HepG2 (cell line): ENCODE results near the gene KLHL40. TPM values are rescaled to one million over a fixed set of nuclear protein-coding genes. Genes with fewer than 3 reads are reported as not detected.

Experiments
- ATAC-seq: fragments of 200-7000 bp; cut with Tn5 transposase; 3 replicates; pipeline ENCODE4 v1.9.1; 2020; ENCODE audit warnings: mild to moderate bottlenecking, moderate library complexity
- BruUV-seq: library from RNA; stranded (reverse); fragments of 400-500 nt; replicated peaks from 2 replicates; lab custom pipeline; 2021; lab: Mats Ljungman, UMichigan
- CTCF ChIA-PET: fragments of 300-600 bp; formaldehyde crosslinking; extraction: SDS; loops from one replicate; lab custom pipeline; 2021; ENCODE audit warnings: low total read pairs, inconsistent platforms, low intra/inter-chr PET ratio; lab: Yijun Ruan, JAX
- POLR2A ChIA-PET: fragments of 350-600 bp; sonication (Branson Sonifier 250); formaldehyde crosslinking; loops from one replicate; lab custom pipeline; 2020; ENCODE audit warnings: antibody characterized with exemption, inconsistent platforms; lab: Yijun Ruan, JAX
- DNase-seq: peaks from one replicate; pipeline ENCODE4 v3.0.0-alpha.2; 2015; ENCODE audit warnings: low spot score
- FAIRE-seq: peaks from 3 replicates; lab custom pipeline; 2011; peaks lifted over from hg19 to GRCh38; lab: Jason Lieb, UNC
- H2AFZ ChIP-seq: one replicate; pipeline ENCODE4 v1.6.1; 2011; ENCODE audit warnings: low read length, inconsistent platforms
- H3K27ac ChIP-seq: fragments of 300-600 bp; 3 replicates; pipeline ENCODE4 v1.8.0; 2011; ENCODE audit warnings: mixed run types, mild to moderate bottlenecking, mixed read lengths, low read length, inconsistent platforms; ENCODE audit not compliant: insufficient read depth; ENCODE audit errors: extremely low read length
- H3K27me3 ChIP-seq, 2 experiments: fragments of 200-600 bp in 1 of 2; 2 replicates in 1 of 2; 3 replicates in 1 of 2; pipeline versions ENCODE4 v1.6.0 to v1.8.0; 2011; ENCODE audit warnings: low read length in 2 of 2, mild to moderate bottlenecking in 2 of 2, moderate library complexity in 2 of 2, inconsistent platforms in 1 of 2; ENCODE audit not compliant: insufficient read depth in 2 of 2, control insufficient read depth in 1 of 2
- H3K36me3 ChIP-seq, 2 experiments: fragments of 200-600 bp in 1 of 2; replicated peaks in 1 of 2; 2 replicates in 1 of 2; 3 replicates in 1 of 2; pipeline versions ENCODE4 v1.5.1 to v1.8.0; 2011; ENCODE audit warnings: low read length in 2 of 2, inconsistent platforms in 1 of 2; ENCODE audit not compliant: insufficient read depth in 2 of 2, control insufficient read depth in 1 of 2
- H3K4me1 ChIP-seq: 2 replicates; pipeline ENCODE4 v1.5.1; 2012; ENCODE audit warnings: low read length, inconsistent platforms; ENCODE audit not compliant: insufficient read depth
- H3K4me2 ChIP-seq: 2 replicates; pipeline ENCODE4 v1.6.0; 2011; ENCODE audit warnings: low read depth, low read length, inconsistent platforms
- H3K4me3 ChIP-seq, 3 experiments: fragments of 200-600 bp in 1 of 3; sonication (generic), shearing (Covaris generic) in 1 of 3; replicated peaks in 1 of 3; 2 replicates each; pipeline ENCODE4 v1.5.1; 2011 to 2016; ENCODE audit warnings: low read length in 3 of 3, inconsistent platforms in 2 of 3, low read depth in 2 of 3, mild to moderate bottlenecking in 2 of 3, control low read depth in 1 of 3, mixed read lengths in 1 of 3; ENCODE audit not compliant: insufficient read depth in 1 of 3
- H3K79me2 ChIP-seq: one replicate; pipeline ENCODE4 v1.6.1; 2011; ENCODE audit warnings: low read length, inconsistent platforms; ENCODE audit not compliant: insufficient read depth
- H3K9ac ChIP-seq: 2 replicates; pipeline ENCODE4 v1.6.0; 2011; ENCODE audit warnings: mild to moderate bottlenecking, low read depth, low read length, inconsistent platforms; ENCODE audit not compliant: insufficient read depth
- H3K9me3 ChIP-seq: 2 replicates; pipeline ENCODE4 v1.5.1; 2012; ENCODE audit warnings: mild to moderate bottlenecking, low read length
- H4K20me1 ChIP-seq: 2 replicates; pipeline ENCODE4 v1.6.0; 2011; ENCODE audit warnings: inconsistent platforms, mild to moderate bottlenecking, low read length, moderate library complexity; ENCODE audit not compliant: insufficient read depth
- BHLHE40 ChIP-seq: IDR thresholded peaks from 2 replicates; pipeline ENCODE4 v1.6.1; 2011; ENCODE audit warnings: low read length, improper control_type of control experiment
- CENPX ChIP-seq: sonication (generic); formaldehyde crosslinking; IDR thresholded peaks from 2 replicates; pipeline ENCODE4 v1.9.0; 2021; ENCODE audit warnings: mild to moderate bottlenecking, missing genetic modification reagents, moderate library complexity
- DNMT1 ChIP-seq: sonication (generic); formaldehyde crosslinking; IDR thresholded peaks from 2 replicates; pipeline ENCODE4 v1.5.1; 2020; ENCODE audit warnings: mild to moderate bottlenecking, missing genetic modification reagents
- FIP1L1 ChIP-seq: fragments of 200-400 bp; formaldehyde crosslinking; IDR thresholded peaks from 2 replicates; pipeline ENCODE4 v1.6.1; 2018; ENCODE audit warnings: low read depth, mild to moderate bottlenecking, low read length, moderate library complexity, borderline replicate concordance; ENCODE audit not compliant: insufficient read depth
- HNRNPLL ChIP-seq: fragments of 200-400 bp; formaldehyde crosslinking; IDR thresholded peaks from 2 replicates; pipeline ENCODE4 v1.6.1; 2017; ENCODE audit warnings: mild to moderate bottlenecking, low read depth, low read length; ENCODE audit not compliant: poor library complexity, severe bottlenecking
- IKZF1 ChIP-seq: fragments of 450-650 bp; IDR thresholded peaks from 2 replicates; pipeline ENCODE4 v1.7.1; 2016
- KLF16 ChIP-seq, 2 experiments: sonication (generic) in 1 of 2; formaldehyde crosslinking in 1 of 2; IDR thresholded peaks; 2 replicates each; pipeline versions ENCODE4 v1.6.1 to v1.8.0; 2016 to 2023; ENCODE audit warnings: missing genetic modification reagents in 2 of 2, missing compliant biosample characterization in 1 of 2
- NR2C2 ChIP-seq: sonication (generic); formaldehyde crosslinking; IDR thresholded peaks from 2 replicates; pipeline ENCODE4 v1.4.0; 2020; ENCODE audit warnings: missing genetic modification reagents, mild to moderate bottlenecking, moderate library complexity, borderline replicate concordance
- PITX1 ChIP-seq: sonication (generic); formaldehyde crosslinking; IDR thresholded peaks from 2 replicates; pipeline ENCODE4 v1.5.1; 2020; ENCODE audit warnings: mild to moderate bottlenecking, missing genetic modification reagents
- RBFOX2 ChIP-seq: fragments of 200-400 bp; formaldehyde crosslinking; IDR thresholded peaks from 2 replicates; pipeline ENCODE4 v1.6.1; 2017; ENCODE audit warnings: low read depth, mild to moderate bottlenecking, low read length
- SALL1 ChIP-seq: sonication (generic); formaldehyde crosslinking; IDR thresholded peaks from 2 replicates; pipeline ENCODE4 v1.8.0; 2022; ENCODE audit warnings: mild to moderate bottlenecking, missing genetic modification reagents
- SP1 ChIP-seq, 2 experiments: fragments of 450-650 bp in 1 of 2; sonication (generic) in 1 of 2; formaldehyde crosslinking in 1 of 2; IDR thresholded peaks; 2 replicates each; pipeline versions ENCODE4 v1.4.0 to v1.6.1; 2016 to 2020; ENCODE audit warnings: missing genetic modification reagents in 1 of 2
- STAG1 ChIP-seq: sonication (generic); formaldehyde crosslinking; IDR thresholded peaks from 2 replicates; pipeline ENCODE4 v1.4.0; 2020; ENCODE audit warnings: missing genetic modification reagents
- ZBTB43 ChIP-seq: sonication (generic); formaldehyde crosslinking; conservative IDR thresholded peaks from 2 replicates; pipeline ENCODE4 v1.4.0; 2020; ENCODE audit warnings: missing genetic modification reagents
- ZNF143 ChIP-seq: sonication (generic); formaldehyde crosslinking; IDR thresholded peaks from 2 replicates; pipeline ENCODE4 v1.4.0; 2020; ENCODE audit warnings: missing genetic modification reagents
- ZNF550 ChIP-seq: sonication (generic); formaldehyde crosslinking; IDR thresholded peaks from 2 replicates; pipeline ENCODE4 v1.4.0; 2020; ENCODE audit warnings: mild to moderate bottlenecking, missing genetic modification reagents, borderline replicate concordance
- ZNF672 ChIP-seq: sonication (generic); formaldehyde crosslinking; IDR thresholded peaks from 2 replicates; pipeline ENCODE4 v1.8.1; 2022; ENCODE audit warnings: missing genetic modification reagents
- WGBS: methylation state at CpG from one replicate; pipeline ENCODE4 v1.1.6; 2017; ENCODE audit warnings: low lambda C conversion rate; 5-methylcytosine and 5-hydroxymethylcytosine counted together
- in situ Hi-C: cut with HindIII; loops from 2 replicates; pipeline ENCODE4 v1.10.0; 2017; ENCODE audit warnings: low pct_unique_long_range_greater_than_20kb; ENCODE audit not compliant: extremely low pct_ligation_motif_present
- intact Hi-C: fragments of 100-400 bp; cut with micrococcal nuclease; formaldehyde crosslinking; loops from one replicate; pipeline ENCODE4 v1.10.0; 2022; ENCODE audit not compliant: unreplicated experiment
- polyA plus RNA-seq, 8 experiments: library from polyadenylated mRNA; depleted of rRNA in 3 of 8; stranded (reverse) in 7 of 8; unstranded in 1 of 8; fragments of >200 nt; fragmentation: Illumina TruSeq in 4 of 8; extraction: Trizol in 4 of 8; gene quantifications; 2 replicates each; pipeline versions ENCODE4 v1.2.1 to v1.2.3, GENCODE V29; 2011 to 2016; ENCODE audit warnings: low read depth in 4 of 8, missing spikeins in 1 of 8, mixed read lengths in 1 of 8; ENCODE audit not compliant: insufficient read depth in 1 of 8
- total RNA-seq, 5 experiments: library from RNA; depleted of rRNA; stranded (reverse); fragments of >200 nt; fragmentation: Illumina TruSeq; extraction: Trizol; gene quantifications; 2 replicates each; pipeline ENCODE4 v1.2.3, GENCODE V29; 2016; ENCODE audit warnings: low read depth in 1 of 5
- TF ChIP-seq, protein P1 (sequence below): sonication (generic); formaldehyde crosslinking; IDR thresholded peaks from 2 replicates; pipeline ENCODE4 v1.4.0; 2020; ENCODE audit warnings: missing genetic modification reagents, borderline replicate concordance
- TF ChIP-seq, protein P2 (sequence below): sonication (generic); formaldehyde crosslinking; IDR thresholded peaks from 2 replicates; pipeline ENCODE4 v1.4.0; 2020; ENCODE audit warnings: missing genetic modification reagents

KLHL40 gene
- total and polyA plus RNA-seq, 2 of the 13 experiments (the other 11 are each of a cell fraction or from before 2014, with no cell fraction given) = not detected

- intact Hi-C loops (loop anchor here (1.0 to 5.0 kb wide), 3 partner anchors 11 to 131 kb away; partner anchors contain the start of genes NKTR and ZBTB47), in situ Hi-C loops (no loop called here)
- peaks cover 64% of the 10 kb centered on the region for H3K4me1 ChIP-seq
- no peaks in the 10 kb centered on the region for H3K79me2 ChIP-seq
- BruUV-seq = TSS peak; percentile 87
- H3K4me2 ChIP-seq = peak overlapping the region; percentile 68
- ChIA-PET POLR2A (interaction anchor here (1.0 to 2.7 kb wide), 12 partner anchors 7 to 150 kb away, joined by 3 to 18 read pairs (median 5); partner anchors contain the start of genes HIGD1A and NKTR), CTCF (interaction anchor here (1.2 to 1.5 kb wide), 2 partner anchors 11 to 98 kb away, joined by 5 read pairs; no protein-coding TSS in a partner anchor)
- H4K20me1 ChIP-seq = no peaks in the 10 kb centered on the region
- peak; percentile 78 for FAIRE-seq
- peak overlapping the region; percentile 97 for H3K27ac ChIP-seq
- ATAC-seq = peak; percentile 91
- DNase-seq = peak; percentile 81
- H3K9ac ChIP-seq = peak overlapping the region; percentile 78
- H3K9me3 ChIP-seq = no peaks in the 10 kb centered on the region
- H3K36me3 ChIP-seq = no peaks in the 10 kb centered on the region
- H3K4me3 ChIP-seq = peak overlapping the region in 1 of 3 experiments; percentile 22; a peak in 2 of 6 replicates
- WGBS = 40% methylated on average over 9 of the region's 9 CpGs
- no peak overlapping the region for H2AFZ ChIP-seq
- no peaks in the 10 kb centered on the region for H3K27me3 ChIP-seq
- TF ChIP-seq KLF16 (CRISPR knock-in tag; IDR thresholded peaks at IDR 0.05) = 0 out of 4 replicates have a peak, but pooled peaks of 1 of the 2 experiments have one; percentile 12
- TF ChIP-seq, protein P1, sequence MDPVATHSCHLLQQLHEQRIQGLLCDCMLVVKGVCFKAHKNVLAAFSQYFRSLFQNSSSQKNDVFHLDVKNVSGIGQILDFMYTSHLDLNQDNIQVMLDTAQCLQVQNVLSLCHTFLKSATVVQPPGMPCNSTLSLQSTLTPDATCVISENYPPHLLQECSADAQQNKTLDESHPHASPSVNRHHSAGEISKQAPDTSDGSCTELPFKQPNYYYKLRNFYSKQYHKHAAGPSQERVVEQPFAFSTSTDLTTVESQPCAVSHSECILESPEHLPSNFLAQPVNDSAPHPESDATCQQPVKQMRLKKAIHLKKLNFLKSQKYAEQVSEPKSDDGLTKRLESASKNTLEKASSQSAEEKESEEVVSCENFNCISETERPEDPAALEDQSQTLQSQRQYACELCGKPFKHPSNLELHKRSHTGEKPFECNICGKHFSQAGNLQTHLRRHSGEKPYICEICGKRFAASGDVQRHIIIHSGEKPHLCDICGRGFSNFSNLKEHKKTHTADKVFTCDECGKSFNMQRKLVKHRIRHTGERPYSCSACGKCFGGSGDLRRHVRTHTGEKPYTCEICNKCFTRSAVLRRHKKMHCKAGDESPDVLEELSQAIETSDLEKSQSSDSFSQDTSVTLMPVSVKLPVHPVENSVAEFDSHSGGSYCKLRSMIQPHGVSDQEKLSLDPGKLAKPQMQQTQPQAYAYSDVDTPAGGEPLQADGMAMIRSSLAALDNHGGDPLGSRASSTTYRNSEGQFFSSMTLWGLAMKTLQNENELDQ (CRISPR knock-in tag) = no peak
- TF ChIP-seq HNRNPLL = no peak
- TF ChIP-seq FIP1L1 = no peak
- TF ChIP-seq RBFOX2 = 0 out of 2 replicates have a peak, but pooled peaks have one; percentile 37
- peak; percentile 46; the same call in 1 of the 2 replicates for TF ChIP-seq STAG1 (CRISPR knock-in tag)
- no peak for TF ChIP-seq BHLHE40
- no peak for TF ChIP-seq ZBTB43 (CRISPR knock-in tag)
- no peak for TF ChIP-seq ZNF550
- no peak for TF ChIP-seq ZNF672 (CRISPR knock-in tag)
- TF ChIP-seq SP1 (IDR thresholded peaks at IDR 0.05) = no peak
- TF ChIP-seq SP1 (CRISPR knock-in tag; IDR thresholded peaks at IDR 0.05) = no peak
- peak; percentile 60 for TF ChIP-seq SALL1 (CRISPR knock-in tag)
- TF ChIP-seq CENPX (CRISPR knock-in tag) = no peak
- TF ChIP-seq IKZF1 = no peak
- TF ChIP-seq NR2C2 (CRISPR knock-in tag) = no peak
- no peak for TF ChIP-seq DNMT1
- 0 out of 2 replicates have a peak, but pooled peaks have one; percentile 10 for TF ChIP-seq PITX1 (CRISPR knock-in tag)
- TF ChIP-seq, protein P2, sequence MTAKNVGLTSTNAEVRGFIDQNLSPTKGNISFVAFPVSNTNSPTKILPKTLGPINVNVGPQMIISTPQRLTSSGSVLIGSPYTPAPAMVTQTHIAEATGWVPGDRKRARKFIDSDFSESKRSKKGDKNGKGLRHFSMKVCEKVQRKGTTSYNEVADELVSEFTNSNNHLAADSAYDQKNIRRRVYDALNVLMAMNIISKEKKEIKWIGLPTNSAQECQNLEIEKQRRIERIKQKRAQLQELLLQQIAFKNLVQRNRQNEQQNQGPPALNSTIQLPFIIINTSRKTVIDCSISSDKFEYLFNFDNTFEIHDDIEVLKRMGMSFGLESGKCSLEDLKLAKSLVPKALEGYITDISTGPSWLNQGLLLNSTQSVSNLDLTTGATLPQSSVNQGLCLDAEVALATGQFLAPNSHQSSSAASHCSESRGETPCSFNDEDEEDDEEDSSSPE (CRISPR knock-in tag) = no peak
- no peak for TF ChIP-seq ZNF143 (CRISPR knock-in tag)
Observed at GRCh38 chr3:42732829-42733459, 47.6 kb downstream of the KLHL40 start.
